Natural killer cell treated with Interleukin-12 subunit alpha and Interleukin-12 subunit beta and Interleukin-15 and Interleukin-18, amount 100 ng/mL, for 72 hours (primary cell): Measurements from ENCODE around the gene CYP11A1. TPM values are rescaled to one million over a fixed set of nuclear protein-coding genes. Genes with fewer than 3 reads are reported as not detected.

ENCODE experiments used
- ATAC-seq, 2 donors: fragments of 150-1000 bp; cut with Tn5 transposase in 1 of 2; sonication (Bioruptor Pico), chemical (Tn5 transposase) in 1 of 2; 2 replicates each; pipeline ENCODE4 v1.10.0; 2021
- DNase-seq: peaks from one replicate; pipeline ENCODE4 v3.0.0; 2022; ENCODE audit warnings: low spot score
- H3K27ac Mint-ChIP-seq, 2 donors: 1 replicate in 1 of 2; 2 replicates in 1 of 2; pipeline ENCODE4 v1.8.0; 2022; ENCODE audit warnings: mixed read lengths in 2 of 2, mild to moderate bottlenecking in 1 of 2, moderate library complexity in 1 of 2
- H3K27me3 Mint-ChIP-seq, 2 donors: 1 replicate in 1 of 2; 2 replicates in 1 of 2; pipeline ENCODE4 v1.8.0; 2022; ENCODE audit warnings: mixed read lengths in 2 of 2
- H3K36me3 Mint-ChIP-seq: one replicate; pipeline ENCODE4 v1.8.0; 2022; ENCODE audit warnings: mixed read lengths
- H3K4me1 Mint-ChIP-seq, 2 donors: 1 replicate in 1 of 2; 2 replicates in 1 of 2; pipeline ENCODE4 v1.8.0; 2022; ENCODE audit warnings: low read depth in 2 of 2, mixed read lengths in 2 of 2, mild to moderate bottlenecking in 1 of 2
- H3K4me3 Mint-ChIP-seq: one replicate; pipeline ENCODE4 v1.8.0; 2022; ENCODE audit warnings: mixed read lengths
- H3K9me3 Mint-ChIP-seq: 2 replicates; pipeline ENCODE4 v1.8.0; 2022; ENCODE audit warnings: mixed read lengths
- total RNA-seq, 2 donors: library from RNA; stranded (reverse); gene quantifications; one replicate each; pipeline ENCODE4 v1.2.3, GENCODE V29; 2022

The CYP11A1 gene
- total RNA-seq, 2 donors from 2014 or later: 1.0 TPM; not detected in 1

DNA sequence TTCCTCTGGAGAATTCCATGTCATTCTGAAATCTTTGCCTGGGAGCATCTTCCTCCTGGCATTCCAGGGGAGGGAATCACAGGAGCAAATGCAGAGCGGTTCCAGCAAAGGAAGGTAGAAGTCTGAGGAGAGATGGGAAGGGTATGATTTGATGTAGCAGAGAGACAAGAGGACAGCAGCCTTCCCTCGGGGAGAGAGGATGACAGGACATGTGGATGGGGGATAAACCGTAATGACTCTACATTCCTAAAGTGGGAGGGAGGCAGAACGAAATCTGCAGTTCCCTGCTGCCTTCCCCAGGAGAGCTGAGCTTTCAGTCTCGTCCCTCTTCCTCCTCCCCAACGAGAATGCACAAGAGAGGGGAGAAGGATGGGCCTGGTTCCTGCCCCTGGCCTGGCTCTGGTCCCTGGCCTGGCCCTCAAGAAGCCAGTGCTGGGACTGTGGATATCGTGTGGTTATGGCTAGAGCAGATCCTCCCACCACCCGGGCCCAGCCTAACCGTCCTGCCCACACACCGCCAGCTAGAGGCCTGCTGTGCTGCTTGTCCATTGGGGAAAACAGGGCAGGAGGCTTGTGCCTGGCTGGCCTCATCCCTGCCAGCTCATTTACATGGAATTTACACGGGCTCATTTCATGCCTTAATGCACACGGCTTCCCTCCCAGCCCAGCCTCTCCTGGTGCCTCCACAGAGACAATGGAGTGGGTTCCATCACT lies 39.7 kb upstream of the CYP11A1 start:
- Mint-ChIP-seq H3K27me3 (no peaks in the 10 kb centered on the region), H3K4me3 (no peak overlapping the region), H3K4me1 (peaks cover 43 to 44% of the 10 kb centered on the region in 2 donors), H3K9me3 (no peaks in the 10 kb centered on the region), H3K36me3 (no peaks in the 10 kb centered on the region), H3K27ac (peak overlapping the region; percentile 60 to 68)
- ATAC-seq (no peak), DNase-seq (no peak)

- H3K4me1 Mint-ChIP-seq: peaks cover 49 to 50% of the 10 kb centered on the region in 2 donors
Measured at GRCh38 chr15:74406517-74406916, 39.1 kb upstream of the CYP11A1 start.

GRCh38 chr15:74405823-74406222 lies 38.4 kb upstream of the CYP11A1 start:
- Mint-ChIP-seq H3K9me3 (no peaks in the 10 kb centered on the region), H3K27ac (peak overlapping the region; percentile 60 to 68), H3K36me3 (no peaks in the 10 kb centered on the region), H3K27me3 (no peaks in the 10 kb centered on the region), H3K4me1 (peaks cover 55 to 57% of the 10 kb centered on the region in 2 donors), H3K4me3 (peak overlapping the region; percentile 16)
- DNase-seq (no peak), ATAC-seq (no peak)

More at GRCh38 chr15:74406517-74406916, 39.1 kb upstream of the CYP11A1 start:
- no peaks in the 10 kb centered on the region for H3K9me3 Mint-ChIP-seq
- peak overlapping the region; percentile 25 for H3K4me3 Mint-ChIP-seq
- no peak for ATAC-seq
- no peaks in the 10 kb centered on the region for H3K36me3 Mint-ChIP-seq
- DNase-seq: no peak
- peak overlapping the region; percentile 60 to 68 for H3K27ac Mint-ChIP-seq
- no peaks in the 10 kb centered on the region for H3K27me3 Mint-ChIP-seq

DNA sequence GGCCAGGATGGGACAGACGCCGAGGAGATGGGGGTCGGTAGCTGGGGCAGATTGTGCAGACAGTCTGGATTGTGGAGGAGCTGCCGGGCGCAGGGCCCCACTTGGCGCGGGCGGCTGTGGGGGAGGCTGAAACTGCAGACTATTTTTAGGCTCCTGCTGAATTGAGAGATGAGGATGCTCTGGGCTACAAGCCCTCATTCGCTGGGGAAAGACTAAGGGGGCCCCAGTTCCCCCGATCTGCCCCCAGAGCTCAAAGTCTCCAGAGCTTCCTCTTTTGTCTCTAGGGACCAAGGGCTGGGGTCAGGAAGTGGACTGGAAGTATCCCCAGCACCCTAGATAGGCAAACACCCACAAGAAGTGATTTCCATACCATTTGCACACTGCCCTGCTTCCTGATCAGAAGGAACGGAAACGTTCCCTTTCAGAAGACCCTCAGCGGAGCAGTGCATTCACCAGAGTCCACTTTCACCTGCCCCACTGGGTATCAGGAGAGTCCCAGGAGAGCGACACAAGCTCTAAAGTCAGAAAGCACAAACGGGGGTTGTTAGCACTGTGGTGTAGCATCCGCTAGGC lies 36.6 kb upstream of the CYP11A1 start:
- Mint-ChIP-seq H3K27ac (peak overlapping the region; percentile 88 to 93), H3K4me3 (peak overlapping the region; percentile 81), H3K27me3 (no peaks in the 10 kb centered on the region), H3K9me3 (no peaks in the 10 kb centered on the region), H3K36me3 (no peaks in the 10 kb centered on the region), H3K4me1 (peaks cover 69 to 71% of the 10 kb centered on the region in 2 donors)
- ATAC-seq (no peak), DNase-seq (no peak)

DNA sequence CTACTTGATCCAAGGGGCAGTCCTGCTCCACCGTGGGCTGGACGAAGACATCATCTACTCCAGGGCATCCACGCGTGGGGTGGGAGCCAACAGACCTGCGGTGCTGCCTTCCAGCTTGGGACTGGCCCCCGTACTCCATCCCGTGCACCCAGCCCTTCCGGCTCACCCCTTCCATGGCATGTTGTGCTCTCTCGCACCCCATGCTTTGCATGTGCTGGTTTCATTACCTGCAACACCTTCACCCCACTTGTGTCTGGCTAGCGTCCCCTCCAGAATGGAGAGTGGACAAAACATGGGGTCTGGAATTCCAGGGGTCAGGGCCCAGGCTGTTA lies 36.1 kb upstream of the CYP11A1 start:
- Mint-ChIP-seq H3K27ac (peak overlapping the region; percentile 88 to 93), H3K27me3 (no peaks in the 10 kb centered on the region), H3K4me1 (peaks cover 72 to 76% of the 10 kb centered on the region in 2 donors), H3K9me3 (no peaks in the 10 kb centered on the region), H3K4me3 (peak overlapping the region; percentile 81), H3K36me3 (no peaks in the 10 kb centered on the region)
- DNase-seq (no peak), ATAC-seq (no peak)

DNA sequence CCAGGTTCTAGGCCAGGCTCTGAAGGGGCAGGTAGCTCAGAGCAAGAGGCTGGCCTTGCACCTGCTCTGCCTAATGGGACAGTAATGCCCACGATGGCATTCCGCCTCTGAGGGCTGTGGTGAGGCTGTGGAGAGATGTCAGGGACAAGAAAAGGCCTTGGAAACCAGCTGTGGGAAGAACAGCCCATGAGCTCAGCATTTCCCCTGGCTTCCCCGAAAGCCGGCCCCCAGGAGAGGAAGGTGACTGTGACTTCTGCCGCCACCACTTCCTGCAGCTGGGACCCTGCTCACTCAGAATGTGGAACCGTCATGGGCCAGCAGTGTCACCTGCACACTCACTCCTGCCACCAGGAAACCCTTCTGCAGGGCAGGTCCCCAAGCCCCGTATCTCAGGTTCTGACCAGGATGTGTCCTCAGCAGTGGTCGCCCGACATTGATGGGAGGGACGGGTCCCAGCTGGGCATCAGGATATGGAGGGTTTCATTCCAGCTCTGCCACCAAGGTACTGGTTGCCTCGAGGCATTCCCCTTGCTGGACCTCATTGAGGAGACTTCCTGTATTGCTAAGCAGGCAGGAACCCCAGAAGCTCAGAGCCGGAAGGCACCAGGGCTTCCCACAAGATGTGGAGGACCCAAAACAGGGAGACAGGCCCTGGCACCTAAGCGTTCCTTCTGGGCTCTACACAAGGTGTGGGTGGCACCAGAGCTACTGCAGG lies 35.6 kb upstream of the CYP11A1 start:
- peak; percentile 92 for DNase-seq
- Mint-ChIP-seq H3K4me3 (peak overlapping the region; percentile 81), H3K9me3 (no peaks in the 10 kb centered on the region), H3K4me1 (peaks cover 74 to 81% of the 10 kb centered on the region in 2 donors), H3K27me3 (no peaks in the 10 kb centered on the region), H3K27ac (peak overlapping the region; percentile 88 to 93), H3K36me3 (no peaks in the 10 kb centered on the region)
- ATAC-seq: peak; percentile 87 to 90

DNA sequence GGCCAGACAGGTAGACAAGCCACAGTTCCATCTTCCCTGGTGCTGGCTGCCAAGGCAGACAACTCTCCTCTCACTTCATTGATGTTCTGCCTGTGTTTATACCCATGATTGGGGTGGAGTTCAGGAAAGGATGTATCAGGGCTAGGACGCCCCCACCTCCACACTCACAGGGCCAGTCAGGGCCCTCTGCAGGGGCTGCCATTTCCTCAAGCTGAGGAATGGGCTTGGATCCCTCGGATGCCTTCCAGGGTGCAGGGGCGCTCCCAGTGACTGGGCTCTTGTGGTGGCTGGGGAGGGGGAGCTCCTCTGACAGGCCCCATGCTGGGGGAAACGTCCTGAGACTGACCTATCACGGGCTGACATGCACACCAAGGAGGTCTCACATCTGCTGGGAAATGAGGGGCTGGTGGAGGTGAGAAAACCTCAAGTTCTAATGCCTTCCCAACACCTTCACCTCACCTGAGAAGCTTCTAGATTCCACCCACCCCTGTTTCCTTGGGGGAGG lies 34.9 kb upstream of the CYP11A1 start:
- H3K36me3 Mint-ChIP-seq: no peaks in the 10 kb centered on the region
- H3K27me3 Mint-ChIP-seq: no peaks in the 10 kb centered on the region
- H3K9me3 Mint-ChIP-seq: no peaks in the 10 kb centered on the region
- H3K4me3 Mint-ChIP-seq: peak overlapping the region; percentile 81
- DNase-seq (no peak), ATAC-seq (peak; percentile 31 to 48)
- H3K27ac Mint-ChIP-seq: peak overlapping the region; percentile 88 to 93
- peaks cover 81 to 88% of the 10 kb centered on the region in 2 donors for H3K4me1 Mint-ChIP-seq

DNA sequence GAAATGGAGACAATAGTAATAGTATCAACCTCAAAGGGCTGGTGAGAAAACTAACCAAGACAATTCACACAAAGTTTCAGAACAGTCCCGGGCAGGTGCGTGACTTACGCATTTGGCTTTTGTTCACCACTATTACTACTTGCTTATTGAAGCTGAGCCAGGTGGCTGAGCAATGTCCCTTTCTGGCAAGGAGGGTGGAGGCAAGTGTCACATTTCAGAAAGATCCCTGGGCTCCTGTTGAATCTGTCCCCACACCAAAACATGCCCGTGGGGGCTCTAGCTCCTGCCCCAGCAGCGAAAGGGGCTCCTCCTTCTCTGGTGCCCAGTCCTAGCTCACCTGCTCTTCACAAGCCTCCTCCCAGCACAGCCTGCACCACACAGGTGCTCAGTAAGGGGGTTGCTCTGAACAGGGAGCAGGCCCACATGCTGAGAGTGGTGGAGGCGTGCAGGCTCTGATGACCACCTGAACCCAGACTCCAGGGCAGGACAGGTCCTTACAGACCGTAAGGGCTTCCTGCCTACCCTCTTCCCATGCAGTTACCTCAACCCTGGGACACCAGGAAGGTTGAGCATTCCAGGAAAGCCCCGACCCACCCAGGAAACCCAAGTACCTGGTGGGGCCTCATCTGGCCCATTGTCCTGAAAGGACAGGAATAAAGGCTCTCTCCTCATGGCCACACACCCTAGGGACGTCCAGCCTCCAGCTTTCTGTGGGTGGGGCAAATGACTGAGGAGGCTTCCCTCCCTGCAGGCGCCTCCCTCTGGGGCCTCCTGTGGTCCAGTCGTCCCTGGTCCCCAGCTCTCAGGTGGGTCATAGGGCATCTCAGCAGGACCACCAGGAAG lies 33.7 kb upstream of the CYP11A1 start:
- H3K36me3 Mint-ChIP-seq: no peaks in the 10 kb centered on the region
- H3K9me3 Mint-ChIP-seq: no peaks in the 10 kb centered on the region
- peak; percentile 36 to 43 for ATAC-seq
- peaks cover 80 to 90% of the 10 kb centered on the region in 2 donors for H3K4me1 Mint-ChIP-seq
- DNase-seq: no peak
- peak overlapping the region; percentile 81 for H3K4me3 Mint-ChIP-seq
- peak overlapping the region; percentile 88 to 93 for H3K27ac Mint-ChIP-seq
- H3K27me3 Mint-ChIP-seq: no peaks in the 10 kb centered on the region

- H3K9me3 Mint-ChIP-seq: no peaks in the 10 kb centered on the region
- H3K4me1 Mint-ChIP-seq: peaks cover 79 to 84% of the 10 kb centered on the region in 2 donors
- H3K4me3 Mint-ChIP-seq: peak overlapping the region; percentile 81
- H3K27ac Mint-ChIP-seq: peak overlapping the region; percentile 88 to 93
- no peak for DNase-seq
- H3K36me3 Mint-ChIP-seq: no peaks in the 10 kb centered on the region
- H3K27me3 Mint-ChIP-seq: no peaks in the 10 kb centered on the region
- ATAC-seq: peak; percentile 34 to 40
Measured at GRCh38 chr15:74400313-74400860, 32.9 kb upstream of the CYP11A1 start.

DNA sequence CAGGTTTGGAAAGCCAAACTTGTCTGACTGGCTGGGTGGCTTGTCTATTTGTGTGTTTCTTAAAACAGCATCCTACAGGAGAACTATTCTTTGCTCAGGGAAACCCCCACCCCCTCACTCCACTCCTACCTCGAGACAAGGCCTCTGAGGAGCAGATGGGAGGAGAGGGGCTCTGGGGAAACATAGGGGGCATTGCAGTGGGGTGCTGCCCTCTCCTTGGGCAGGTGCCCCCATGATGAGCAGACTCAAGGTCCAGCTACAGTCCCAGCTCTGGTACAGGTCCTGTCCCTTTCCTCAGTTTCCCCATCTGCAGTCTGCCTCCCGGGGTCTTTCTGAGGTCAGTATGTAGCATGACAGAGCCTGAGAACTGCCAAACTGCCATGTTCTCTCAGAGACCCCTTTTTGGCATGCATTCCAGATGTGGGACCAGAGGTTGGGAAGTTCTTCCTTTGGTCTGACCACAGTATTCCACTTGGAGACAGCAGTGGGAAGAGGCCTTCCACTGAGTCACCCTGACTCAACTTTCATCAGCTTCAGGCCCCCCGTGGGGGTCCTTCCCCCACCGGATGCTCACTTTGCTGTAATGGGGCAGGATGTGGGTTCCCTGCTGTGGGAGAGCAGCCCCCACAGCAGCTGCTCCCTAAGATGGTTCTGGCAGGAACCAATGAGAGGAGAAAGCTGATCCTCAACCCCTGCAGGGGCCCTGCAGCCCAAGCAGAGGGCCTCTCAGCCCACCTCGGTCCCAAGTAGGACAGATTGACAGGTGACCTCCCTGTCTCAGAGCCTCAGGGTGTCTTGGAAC lies 32.3 kb upstream of the CYP11A1 start:
- DNase-seq (peak; percentile 80), ATAC-seq (peak; percentile 34 to 62)
- H3K36me3 Mint-ChIP-seq: no peaks in the 10 kb centered on the region
- peak overlapping the region; percentile 88 to 93 for H3K27ac Mint-ChIP-seq
- H3K27me3 Mint-ChIP-seq: no peaks in the 10 kb centered on the region
- H3K9me3 Mint-ChIP-seq: no peaks in the 10 kb centered on the region
- peak overlapping the region; percentile 81 for H3K4me3 Mint-ChIP-seq
- H3K4me1 Mint-ChIP-seq: peaks cover 79 to 82% of the 10 kb centered on the region in 2 donors

DNA sequence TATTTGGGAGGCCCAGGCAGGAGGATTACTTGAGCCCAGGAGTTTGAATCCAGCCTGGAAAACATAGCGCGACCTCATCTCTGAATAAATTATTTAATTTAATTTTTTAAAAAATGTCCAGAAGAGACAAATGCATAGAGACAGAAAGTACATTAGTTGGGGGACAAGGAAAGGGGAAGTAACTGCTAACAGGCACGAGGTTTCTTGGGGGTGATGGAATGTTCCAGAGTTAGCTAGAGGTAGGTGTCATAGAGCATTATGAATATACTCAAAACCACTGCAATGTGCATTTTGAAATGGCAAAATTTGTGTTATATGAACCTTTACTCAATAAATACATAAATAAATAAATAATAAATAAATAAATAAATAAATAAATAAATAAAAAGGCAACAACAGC lies 31.7 kb upstream of the CYP11A1 start:
- no peaks in the 10 kb centered on the region for H3K9me3 Mint-ChIP-seq
- peak overlapping the region; percentile 88 to 93 for H3K27ac Mint-ChIP-seq
- H3K4me3 Mint-ChIP-seq: peak overlapping the region; percentile 45
- ATAC-seq: no peak
- no peak for DNase-seq
- no peaks in the 10 kb centered on the region for H3K36me3 Mint-ChIP-seq
- H3K4me1 Mint-ChIP-seq: peaks cover 73 to 82% of the 10 kb centered on the region in 2 donors
- H3K27me3 Mint-ChIP-seq: no peaks in the 10 kb centered on the region

DNA sequence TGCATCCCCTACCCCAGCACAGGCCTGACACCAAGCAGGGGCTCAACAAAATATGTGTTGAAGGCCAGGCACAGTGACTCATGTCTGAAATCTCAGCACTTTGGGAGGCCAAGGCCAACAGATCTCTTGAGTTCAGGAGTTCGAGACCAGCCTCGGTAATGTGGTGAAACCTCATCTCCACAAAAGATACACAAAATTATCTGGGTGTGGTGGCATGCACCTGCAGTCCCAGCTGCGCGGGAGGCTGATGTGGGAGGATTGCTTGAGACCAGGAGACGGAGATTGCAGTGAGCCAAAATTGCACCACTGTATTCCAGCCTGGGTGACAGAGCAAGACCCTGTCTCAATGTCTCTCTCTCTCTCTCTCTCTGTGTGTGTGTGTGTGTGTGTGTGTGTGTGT lies 30.7 kb upstream of the CYP11A1 start:
- Mint-ChIP-seq H3K9me3 (no peaks in the 10 kb centered on the region), H3K4me3 (peak overlapping the region; percentile 45), H3K36me3 (no peaks in the 10 kb centered on the region), H3K27ac (peak overlapping the region; percentile 88 to 93), H3K27me3 (no peaks in the 10 kb centered on the region), H3K4me1 (peaks cover 67 to 80% of the 10 kb centered on the region in 2 donors)
- DNase-seq: no peak
- no peak for ATAC-seq
